Activated T-helper 9 cell treated with anti-CD3 and anti-CD28 coated beads, Interleukin-2, amount 50 U/mL, for 16 hours (primary cell): ENCODE data around the gene CASKIN1.
"Not testable (repeated sequence)": the region's sequence is repeated elsewhere in the genome, so short reads cannot be mapped to it uniquely, and the experiment has no call there.

Experiments used
- DNase-seq: peaks from one replicate; pipeline ENCODE4 v3.0.0-alpha.2; 2020; ENCODE audit warnings: low read depth

The CASKIN1 gene, protein sequence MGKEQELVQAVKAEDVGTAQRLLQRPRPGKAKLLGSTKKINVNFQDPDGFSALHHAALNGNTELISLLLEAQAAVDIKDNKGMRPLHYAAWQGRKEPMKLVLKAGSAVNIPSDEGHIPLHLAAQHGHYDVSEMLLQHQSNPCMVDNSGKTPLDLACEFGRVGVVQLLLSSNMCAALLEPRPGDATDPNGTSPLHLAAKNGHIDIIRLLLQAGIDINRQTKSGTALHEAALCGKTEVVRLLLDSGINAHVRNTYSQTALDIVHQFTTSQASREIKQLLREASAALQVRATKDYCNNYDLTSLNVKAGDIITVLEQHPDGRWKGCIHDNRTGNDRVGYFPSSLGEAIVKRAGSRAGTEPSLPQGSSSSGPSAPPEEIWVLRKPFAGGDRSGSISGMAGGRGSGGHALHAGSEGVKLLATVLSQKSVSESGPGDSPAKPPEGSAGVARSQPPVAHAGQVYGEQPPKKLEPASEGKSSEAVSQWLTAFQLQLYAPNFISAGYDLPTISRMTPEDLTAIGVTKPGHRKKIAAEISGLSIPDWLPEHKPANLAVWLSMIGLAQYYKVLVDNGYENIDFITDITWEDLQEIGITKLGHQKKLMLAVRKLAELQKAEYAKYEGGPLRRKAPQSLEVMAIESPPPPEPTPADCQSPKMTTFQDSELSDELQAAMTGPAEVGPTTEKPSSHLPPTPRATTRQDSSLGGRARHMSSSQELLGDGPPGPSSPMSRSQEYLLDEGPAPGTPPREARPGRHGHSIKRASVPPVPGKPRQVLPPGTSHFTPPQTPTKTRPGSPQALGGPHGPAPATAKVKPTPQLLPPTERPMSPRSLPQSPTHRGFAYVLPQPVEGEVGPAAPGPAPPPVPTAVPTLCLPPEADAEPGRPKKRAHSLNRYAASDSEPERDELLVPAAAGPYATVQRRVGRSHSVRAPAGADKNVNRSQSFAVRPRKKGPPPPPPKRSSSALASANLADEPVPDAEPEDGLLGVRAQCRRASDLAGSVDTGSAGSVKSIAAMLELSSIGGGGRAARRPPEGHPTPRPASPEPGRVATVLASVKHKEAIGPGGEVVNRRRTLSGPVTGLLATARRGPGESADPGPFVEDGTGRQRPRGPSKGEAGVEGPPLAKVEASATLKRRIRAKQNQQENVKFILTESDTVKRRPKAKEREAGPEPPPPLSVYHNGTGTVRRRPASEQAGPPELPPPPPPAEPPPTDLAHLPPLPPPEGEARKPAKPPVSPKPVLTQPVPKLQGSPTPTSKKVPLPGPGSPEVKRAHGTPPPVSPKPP (N-terminal part only)

DNA sequence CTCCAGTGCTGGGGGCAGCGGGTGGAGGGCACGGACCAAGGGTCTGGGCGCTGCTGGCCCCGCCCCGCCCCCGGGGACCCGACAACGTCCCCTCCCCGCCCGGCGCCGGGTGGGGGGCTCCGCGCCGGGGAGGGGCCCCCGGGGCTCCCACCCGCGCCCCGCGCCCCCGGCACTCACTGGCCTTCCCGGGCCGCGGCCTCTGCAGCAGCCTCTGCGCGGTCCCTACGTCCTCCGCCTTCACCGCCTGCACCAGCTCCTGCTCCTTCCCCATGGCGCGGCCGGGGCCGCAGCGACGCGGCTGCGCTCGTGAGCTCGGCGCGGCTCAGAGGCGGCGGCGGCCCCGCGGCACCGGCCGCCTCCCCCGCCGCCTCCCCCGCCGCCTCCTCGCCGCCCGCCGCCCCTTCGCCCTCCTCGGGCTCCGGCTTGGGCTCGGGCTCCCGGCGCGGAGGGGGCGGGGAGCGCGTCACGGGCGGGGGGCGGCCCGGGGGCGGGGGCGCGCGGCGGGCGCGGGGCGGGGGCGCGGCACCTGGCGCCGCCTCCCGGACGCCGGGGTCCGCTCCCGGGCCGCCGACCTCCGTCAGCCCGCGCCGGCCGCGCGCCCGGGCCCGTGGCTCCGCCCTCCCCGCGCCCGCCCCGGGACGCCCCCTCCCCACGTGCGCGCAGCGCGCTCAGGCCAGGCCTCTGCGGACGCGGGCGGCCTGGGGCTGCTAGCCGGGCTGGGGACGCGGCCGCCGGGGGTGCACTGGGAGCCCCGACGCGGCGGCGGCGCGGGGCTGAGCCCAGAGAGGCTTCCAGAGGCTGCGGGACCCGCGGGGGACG, at the start of gene CASKIN1:
TSS of gene CASKIN1 (minus strand) at position 444 of the 819 bp plus-strand sequence. CDS start at position 271, 173 bp downstream.
- no peak for DNase-seq

DNA sequence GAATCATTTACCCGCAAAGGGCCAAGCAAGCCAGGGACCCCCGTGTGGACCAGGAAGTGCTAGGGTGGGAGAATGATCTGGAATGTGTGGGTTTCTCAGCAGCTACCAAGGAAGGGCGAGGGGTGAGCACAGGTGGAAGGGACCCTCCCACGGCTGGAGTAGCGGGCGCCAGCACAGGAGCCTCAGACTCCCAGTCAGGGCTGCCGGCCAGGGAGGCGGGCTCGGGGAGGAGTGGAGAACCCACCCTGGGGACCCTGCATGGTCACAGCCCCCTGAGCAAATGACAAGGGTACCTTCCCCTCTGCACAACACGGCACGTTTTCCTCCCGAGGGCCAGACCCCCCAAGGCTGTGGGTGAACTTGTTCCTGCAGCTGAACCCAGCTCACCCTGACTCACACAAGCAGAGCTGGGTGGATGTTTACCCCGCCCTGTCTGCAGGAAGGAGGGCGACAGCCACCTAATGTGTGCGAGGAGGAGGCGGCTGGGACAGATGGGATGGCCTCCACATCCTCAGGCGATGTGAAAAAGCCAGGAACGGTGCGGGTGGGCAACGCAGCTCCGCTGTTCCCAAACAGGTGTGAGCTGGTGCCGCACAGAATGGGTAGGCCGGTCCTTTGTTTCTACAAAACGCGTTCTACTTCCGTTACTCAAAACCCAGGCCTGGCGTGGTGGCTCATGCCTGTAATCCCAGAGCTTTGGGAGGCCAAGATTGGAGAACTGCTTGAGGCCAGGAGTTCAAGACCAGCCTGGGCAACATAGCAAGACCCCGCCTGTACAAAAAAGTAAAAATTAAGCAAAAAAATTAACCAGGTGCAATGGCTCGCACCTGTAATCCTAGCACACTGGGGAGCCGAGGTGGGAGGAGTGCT, 48.8 kb upstream of the CASKIN1 start:
- no peak for DNase-seq

DNA sequence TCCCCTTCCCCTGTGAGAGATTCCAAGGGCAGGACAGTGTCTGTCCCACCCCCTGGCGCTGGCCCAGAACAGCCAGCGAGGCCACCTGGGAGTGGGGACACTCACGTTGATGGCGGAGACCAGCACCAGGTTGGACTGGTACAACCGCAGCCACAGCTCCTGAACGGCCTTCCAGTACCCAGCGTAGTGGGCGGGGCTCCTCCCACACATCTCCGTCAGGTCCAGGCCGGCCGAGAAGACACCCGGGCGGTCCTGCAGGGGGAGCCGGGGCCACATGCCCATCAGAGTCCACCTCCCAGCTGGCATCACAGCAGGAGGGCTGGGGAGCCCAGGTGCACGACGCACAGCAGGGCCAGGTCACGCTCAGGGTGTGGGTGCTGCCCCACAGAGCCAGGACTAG, 47.9 kb upstream of the CASKIN1 start:
- no peak for DNase-seq

DNA sequence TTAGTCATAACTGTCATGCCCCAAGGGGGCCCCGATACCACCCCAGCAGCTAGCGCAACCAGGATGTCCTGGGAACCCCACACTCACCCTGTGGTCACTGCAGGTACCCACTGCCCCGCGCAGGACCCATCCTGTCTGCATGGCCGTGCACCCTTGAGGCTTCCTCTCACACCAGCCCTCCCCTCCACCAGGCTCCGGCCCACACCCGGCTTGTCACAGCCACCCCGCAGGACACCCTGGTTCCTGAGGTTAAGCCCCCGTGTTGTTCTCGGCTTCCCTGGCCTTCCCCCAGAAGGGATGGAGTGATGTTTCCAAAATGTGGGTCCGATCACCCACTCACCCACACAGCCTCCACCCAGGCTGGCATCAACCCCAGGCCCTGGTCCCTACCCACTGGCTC, 47.4 kb upstream of the CASKIN1 start:
- DNase-seq = no peak

DNA sequence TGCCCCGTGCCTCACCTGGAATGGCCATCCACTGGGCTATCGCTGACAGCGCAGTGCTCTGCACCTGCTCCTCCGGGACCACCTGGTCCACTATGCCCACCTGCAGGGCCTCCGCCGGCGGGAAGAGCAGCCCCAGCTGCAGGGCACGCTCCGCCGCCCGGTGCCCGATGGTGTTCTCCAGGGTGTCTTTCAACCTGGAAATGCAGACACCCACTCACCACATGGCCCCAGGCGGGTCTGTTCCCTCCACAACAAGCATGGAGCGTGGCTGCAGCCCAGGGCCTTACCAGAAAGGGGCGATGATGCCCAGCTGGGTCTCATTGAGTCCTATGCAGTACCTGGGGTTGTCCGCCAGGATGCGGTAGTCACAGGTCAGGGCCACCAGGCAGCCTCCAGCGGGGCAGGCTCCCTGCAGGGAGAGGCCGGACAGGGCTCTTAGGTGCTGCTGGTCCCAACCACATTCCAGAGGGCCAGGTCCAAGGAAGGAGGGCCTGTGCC, 46.7 kb upstream of the CASKIN1 start:
- DNase-seq = no peak

DNA sequence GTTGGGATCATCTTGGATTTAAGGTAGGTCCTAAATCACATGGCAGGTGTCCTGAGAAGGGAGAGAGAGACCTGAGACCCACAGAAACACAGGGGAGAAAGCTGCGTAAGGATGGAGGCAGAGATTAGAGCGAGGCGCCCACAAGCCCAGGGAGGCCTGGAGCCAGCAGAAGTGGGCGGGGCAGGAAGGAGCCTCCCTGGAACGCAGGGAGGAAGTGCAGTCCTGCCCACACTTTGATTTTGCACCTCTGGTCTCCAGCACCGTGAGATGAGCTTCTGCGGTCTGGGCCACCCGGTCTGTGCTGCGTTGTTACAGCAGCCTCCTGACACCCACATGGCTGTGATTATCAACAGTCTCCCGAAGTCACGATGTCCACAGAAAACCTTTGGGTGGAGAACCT, 46.2 kb upstream of the CASKIN1 start:
- DNase-seq = no peak

DNA sequence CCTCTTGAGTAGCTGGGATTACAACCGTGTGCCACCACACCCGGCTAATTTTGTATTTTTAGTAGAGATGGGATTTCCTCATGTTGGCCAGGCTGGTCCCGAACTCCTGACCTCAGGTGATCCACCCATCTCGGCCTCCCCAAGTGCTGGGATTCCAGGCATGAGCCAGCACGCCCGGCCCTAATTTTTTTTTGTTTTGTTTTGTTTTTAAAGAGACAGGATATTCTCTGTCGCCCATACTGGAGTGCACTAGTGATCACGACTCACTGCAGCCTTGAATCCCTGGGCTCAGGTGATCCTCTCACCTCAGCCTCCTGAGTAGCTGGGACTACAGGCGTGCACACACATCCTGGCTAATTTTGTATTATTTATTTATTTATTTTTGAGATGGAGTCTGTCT, 43.9 kb upstream of the CASKIN1 start:
- DNase-seq = not testable (repeated sequence)

DNA sequence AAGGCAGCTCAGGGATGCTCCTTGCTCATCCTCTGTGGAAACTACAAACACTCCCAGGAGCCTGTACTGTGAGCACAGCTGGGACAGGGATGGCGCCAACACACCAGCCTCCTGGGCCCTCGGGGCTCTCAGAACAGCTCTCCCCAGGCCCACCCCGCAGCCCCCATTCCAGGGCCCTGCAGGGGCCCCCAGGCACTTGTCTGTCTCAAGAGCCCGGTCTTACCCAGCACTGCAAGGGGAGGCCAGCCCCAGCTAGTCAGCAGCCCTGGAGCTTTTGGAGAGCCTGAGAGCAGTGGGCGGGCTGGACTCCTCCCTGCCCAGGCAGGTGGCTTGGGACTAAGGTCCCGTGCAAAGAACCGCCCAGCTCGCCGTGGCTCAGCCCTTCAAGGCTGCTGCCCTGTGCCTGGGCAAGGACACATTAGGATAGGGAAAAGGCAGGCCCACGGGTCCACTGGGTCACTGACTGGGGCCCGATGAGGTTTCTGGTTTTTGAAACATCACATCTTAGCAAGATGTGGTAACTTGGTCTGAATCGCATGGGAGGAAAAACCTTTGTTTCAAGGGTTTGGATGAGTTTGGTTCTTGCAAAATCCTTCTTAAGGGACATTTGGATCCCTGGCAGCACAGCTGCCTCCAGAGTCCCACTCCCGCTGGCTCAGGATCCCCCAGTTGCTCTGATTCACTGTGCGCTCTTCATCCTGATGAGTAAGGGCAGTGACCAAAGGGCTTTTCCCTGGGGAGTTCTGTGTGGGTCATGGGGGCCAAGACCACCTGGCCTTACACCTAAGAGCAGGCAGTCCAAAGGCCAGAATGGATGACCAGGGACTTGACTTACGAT, 42.7 kb upstream of the CASKIN1 start:
- no peak for DNase-seq

DNA sequence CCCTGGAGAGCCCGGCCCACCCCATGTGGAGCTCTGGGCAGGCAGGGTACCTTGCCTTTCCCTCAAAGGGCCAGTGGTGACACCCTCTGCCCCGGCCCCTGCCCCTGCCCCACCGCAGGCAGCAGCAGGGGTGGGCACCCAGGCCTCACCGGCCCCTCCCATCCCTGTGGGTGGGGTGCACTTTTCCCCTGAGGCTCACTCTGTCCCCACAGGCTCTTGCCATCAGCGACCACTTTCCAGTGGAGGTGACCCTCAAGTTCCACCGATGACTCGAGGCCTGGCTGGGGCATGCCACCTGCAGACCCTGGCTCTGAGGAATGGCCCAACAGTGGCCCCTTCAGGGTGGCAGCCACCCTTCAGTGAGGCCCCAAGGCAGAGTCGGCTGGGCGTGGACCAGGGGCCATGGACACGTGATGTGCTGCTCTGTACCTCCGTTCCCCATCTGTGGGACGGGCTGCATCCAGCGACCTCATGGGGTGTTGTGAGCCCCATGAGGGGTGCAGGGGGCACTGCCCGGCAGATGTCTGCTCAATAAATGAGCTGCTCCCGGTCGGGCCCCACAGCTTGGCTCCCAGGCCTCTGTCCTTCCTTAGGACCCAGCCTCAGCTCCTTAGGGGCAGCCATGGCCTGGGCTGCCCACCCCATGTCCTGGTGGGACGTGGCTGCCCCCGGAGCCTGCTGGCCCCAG, 41.9 kb upstream of the CASKIN1 start:
- DNase-seq = no peak

DNA sequence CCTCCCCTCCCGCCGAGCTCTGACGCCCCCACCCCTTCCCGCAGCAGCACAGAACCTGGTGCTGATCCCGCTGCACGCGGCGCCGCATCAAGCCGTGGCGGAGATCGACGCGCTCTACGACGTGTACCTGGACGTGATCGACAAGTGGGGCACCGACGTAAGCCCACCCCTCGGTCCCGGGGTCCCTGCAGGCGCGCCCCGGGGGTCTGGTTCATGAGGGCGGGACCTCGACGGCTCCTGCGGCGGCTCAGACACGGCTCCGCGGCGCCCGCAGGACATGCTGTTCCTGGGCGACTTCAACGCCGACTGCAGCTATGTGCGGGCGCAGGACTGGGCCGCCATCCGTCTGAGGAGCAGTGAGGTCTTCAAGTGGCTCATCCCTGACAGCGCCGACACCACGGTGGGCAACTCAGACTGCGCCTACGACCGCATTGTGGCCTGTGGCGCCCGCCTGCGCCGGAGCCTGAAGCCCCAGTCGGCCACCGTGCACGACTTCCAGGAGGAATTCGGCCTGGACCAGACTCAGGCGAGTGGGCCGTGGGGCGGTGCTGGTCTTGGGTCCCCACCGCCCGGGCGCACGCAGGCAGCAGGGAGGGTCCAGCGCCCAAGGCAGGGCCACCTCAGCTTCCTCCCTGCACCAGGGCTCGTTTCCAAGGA, 41.2 kb upstream of the CASKIN1 start:
- no peak for DNase-seq

DNA sequence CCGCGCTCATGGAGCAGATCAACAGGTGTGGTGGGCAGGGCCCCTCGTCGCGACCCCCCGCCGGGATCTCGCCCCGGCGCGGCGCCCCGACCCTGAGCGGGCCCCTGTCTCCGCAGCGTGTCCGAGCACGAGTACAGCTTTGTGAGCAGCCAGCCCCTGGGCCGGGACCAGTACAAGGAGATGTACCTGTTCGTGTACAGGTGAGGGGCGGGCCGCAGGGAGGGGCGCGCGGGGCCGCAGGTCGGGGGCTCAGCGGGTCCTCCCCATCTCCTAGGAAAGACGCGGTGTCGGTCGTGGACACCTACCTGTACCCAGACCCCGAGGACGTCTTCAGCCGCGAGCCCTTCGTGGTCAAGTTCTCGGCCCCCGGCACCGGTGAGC, 40.7 kb upstream of the CASKIN1 start:
- DNase-seq = no peak

DNA sequence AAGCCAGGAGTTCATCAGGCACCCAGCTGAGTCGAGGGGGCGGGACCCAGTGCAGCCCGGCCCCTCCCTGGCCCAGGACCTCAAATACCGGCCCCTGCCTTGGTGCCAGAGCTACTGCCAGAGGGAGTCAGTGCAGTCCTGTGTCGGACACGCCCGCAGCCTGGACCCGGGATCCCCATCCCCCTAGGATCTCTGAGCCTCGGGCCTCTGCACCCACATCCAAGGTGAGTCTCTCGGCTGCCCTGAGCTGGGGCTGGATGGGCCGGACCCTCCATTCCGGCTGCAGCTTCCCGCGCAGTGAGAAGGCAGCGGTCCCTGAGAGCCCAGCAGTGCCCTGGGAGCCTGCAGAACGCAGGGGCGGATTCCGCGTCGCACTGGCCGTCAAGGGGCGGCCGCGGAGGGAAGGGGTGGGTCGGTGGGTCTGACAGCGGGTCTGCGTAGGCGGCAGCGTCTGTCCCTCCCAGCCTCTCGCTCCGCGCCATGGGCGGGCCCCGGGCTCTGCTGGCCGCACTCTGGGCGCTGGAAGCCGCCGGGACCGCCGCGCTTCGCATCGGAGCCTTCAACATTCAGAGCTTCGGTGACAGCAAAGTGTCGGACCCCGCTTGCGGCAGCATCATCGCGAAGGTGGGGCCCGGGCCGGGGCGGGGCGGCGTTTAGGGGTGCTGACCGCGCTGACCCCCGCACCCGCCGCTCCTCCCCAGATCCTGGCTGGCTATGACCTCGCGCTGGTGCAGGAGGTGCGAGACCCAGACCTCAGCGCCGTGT, 40.1 kb upstream of the CASKIN1 start, which contains the start of gene DNASE1L2:
TSS of gene DNASE1L2 (plus strand) at position 108 of the 765 bp plus-strand sequence. CDS start at position 481, 373 bp downstream.
- no peak for DNase-seq

DNA sequence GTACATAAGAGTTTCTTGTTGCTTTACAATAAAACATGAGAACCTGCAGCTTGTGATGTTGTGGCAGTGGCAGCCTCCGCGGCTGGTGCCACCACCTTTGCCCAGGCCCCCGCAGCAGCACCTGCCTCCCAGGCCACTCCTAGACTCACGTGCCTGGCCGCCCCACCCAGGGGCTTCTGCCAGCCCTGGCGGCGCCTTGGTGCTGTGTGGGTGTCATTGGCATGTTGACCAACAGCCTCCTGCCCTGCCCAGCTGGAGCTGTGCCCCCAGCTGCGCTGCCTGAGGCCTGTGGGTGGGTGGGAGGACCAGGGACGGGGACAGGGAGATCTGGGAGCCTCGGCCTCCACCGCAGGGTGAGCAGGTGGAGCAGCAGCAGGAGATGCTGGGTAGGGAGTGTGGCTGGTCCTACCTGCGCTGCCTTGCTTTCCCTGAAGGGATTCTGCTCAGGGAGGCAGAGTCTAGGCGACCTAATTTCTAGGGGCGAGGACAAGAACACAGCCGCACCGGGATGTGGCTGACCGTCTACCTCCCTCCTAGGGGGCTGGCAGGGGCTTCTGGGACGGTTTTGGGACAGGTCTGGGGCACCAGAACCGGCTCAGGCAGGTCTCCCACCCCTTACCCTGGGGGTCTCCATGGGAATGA, 39.4 kb upstream of the CASKIN1 start:
- DNase-seq = no peak

DNA sequence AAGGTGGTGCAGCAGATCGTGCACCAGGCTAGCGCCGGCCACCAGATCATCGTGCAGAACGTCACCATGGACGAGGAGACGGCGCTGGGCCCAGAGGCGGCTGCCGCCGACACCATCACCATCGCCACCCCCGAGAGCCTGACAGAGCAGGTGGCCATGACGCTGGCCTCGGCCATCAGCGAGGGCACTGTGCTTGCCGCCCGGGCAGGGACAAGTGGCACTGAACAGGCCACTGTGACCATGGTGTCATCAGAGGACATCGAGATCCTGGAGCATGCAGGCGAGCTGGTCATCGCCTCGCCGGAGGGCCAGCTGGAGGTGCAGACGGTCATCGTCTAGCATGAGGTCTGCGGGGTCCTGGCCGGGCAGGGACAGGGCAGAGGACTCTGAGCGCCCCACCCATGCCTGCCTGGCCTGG, 38.8 kb upstream of the CASKIN1 start:
- DNase-seq = no peak

DNA sequence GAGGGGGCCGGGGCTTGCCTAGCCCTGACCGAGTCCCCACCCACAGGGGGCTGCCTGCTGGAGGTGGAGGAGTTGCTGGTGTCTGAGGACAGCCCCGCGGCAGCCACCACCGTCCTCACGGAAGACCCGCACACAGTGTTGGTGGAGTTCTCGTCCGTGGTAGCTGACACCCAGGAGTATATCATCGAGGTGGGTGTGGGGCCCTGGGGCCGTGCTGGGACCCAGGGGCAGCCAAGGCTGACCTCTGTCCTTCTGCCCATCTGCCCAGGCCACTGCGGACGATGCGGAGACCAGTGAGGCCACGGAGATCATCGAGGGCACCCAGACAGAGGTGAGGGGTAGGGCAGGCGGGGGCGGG, 38.4 kb upstream of the CASKIN1 start:
- no peak for DNase-seq

DNA sequence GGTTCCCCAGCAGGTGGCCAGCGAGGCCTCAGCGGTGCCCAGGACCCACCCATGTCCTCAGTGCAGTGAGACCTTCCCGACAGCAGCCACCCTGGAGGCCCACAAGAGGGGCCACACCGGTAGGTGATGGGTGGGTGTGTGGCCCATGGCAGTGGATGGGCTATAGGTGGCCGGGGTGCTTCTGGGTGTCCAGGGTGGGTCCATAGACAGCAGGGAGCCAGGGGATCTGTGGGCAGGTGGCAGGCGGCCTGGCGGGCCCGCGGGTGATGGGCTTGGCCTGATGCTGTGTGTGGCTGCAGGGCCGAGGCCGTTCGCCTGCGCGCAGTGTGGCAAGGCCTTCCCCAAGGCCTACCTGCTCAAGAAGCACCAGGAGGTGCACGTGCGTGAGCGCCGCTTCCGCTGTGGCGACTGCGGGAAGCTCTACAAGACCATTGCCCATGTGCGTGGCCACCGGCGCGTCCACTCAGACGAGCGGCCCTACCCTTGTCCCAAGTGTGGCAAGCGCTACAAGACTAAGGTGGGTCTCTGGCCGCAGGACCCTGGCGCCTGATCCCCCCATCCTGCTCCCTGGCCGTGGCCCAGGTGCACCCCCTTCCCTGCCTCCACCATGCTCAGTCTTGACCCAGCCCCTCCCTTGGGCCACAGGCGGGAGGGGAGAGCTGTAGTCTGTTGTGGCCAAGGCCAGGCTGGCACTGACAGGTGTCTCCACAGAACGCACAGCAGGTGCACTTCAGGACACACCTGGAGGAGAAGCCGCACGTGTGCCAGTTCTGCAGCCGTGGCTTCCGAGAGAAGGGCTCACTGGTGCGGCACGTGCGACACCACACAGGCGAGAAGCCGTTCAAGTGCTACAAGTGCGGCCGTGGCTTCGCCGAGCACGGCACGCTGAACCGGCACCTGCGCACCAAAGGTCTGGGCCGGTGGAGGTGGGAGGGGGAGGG, 37.7 kb upstream of the CASKIN1 start:
- DNase-seq = no peak
